Panc1 (cell line): ENCODE results near the gene CEBPZ. TPM values are rescaled to one million over a fixed set of nuclear protein-coding genes. Genes with fewer than 3 reads are reported as not detected.

Experiments used
- ATAC-seq: fragments of 200-7000 bp; cut with Tn5 transposase; 2 replicates; pipeline ENCODE4 v1.9.1; 2020; ENCODE audit warnings: mild to moderate bottlenecking, moderate library complexity
- BruUV-seq: library from RNA; stranded (reverse); fragments of 400-500 nt; replicated peaks from 2 replicates; lab custom pipeline; 2021; lab: Mats Ljungman, UMichigan
- CTCF ChIA-PET: fragments of 300-600 bp; sonication (Branson Sonifier 250); formaldehyde crosslinking; loops from one replicate; lab custom pipeline; 2022; ENCODE audit warnings: antibody characterized with exemption; lab: Charles Lee
- POLR2A ChIA-PET: fragments of 300-600 bp; sonication (Branson Sonifier 250); formaldehyde crosslinking; loops from one replicate; lab custom pipeline; 2022; ENCODE audit warnings: antibody characterized with exemption; lab: Charles Lee
- DNase-seq: peaks from one replicate; pipeline ENCODE4 v3.0.0-alpha.2; 2010; ENCODE audit warnings: low read depth, low spot score
- H3K27ac ChIP-seq: 2 replicates; pipeline ENCODE4 v1.5.1; 2011; ENCODE audit warnings: mild to moderate bottlenecking, low read length, inconsistent platforms
- H3K27me3 ChIP-seq: fragments of 200-500 bp; sonication (Bioruptor generic); 2 replicates; pipeline ENCODE4 v1.6.0; 2014; ENCODE audit warnings: low read length, inconsistent platforms; ENCODE audit not compliant: control insufficient read depth, insufficient read depth
- H3K36me3 ChIP-seq: fragments of 200-500 bp; sonication (Bioruptor generic); 2 replicates; pipeline ENCODE4 v1.5.1; 2014; ENCODE audit warnings: inconsistent platforms, mild to moderate bottlenecking, low read length, moderate library complexity; ENCODE audit not compliant: control insufficient read depth, insufficient read depth
- H3K4me1 ChIP-seq: 2 replicates; pipeline ENCODE4 v1.5.1; 2011; ENCODE audit warnings: inconsistent platforms, mild to moderate bottlenecking, low read length, moderate library complexity; ENCODE audit not compliant: control insufficient read depth, insufficient read depth
- H3K4me3 ChIP-seq, 2 experiments: 2 replicates each; pipeline ENCODE4 v1.5.1; 2011 to 2012; ENCODE audit warnings: low read depth in 2 of 2, low read length in 2 of 2, mild to moderate bottlenecking in 2 of 2, inconsistent platforms in 1 of 2, moderate library complexity in 1 of 2
- H3K9me3 ChIP-seq: fragments of 200-500 bp; sonication (Bioruptor generic); 2 replicates; pipeline ENCODE4 v1.5.1; 2014; ENCODE audit warnings: low read depth, mild to moderate bottlenecking, inconsistent platforms, low read length, moderate library complexity; ENCODE audit not compliant: control insufficient read depth, insufficient read depth
- CTCF ChIP-seq: fragments of 450-650 bp; IDR thresholded peaks from 2 replicates; pipeline ENCODE4 v1.5.1; 2017; ENCODE audit warnings: mild to moderate bottlenecking
- POLR2AphosphoS5 ChIP-seq: IDR thresholded peaks from 2 replicates; pipeline ENCODE4 v1.6.1; 2012; ENCODE audit warnings: mild to moderate bottlenecking, low read depth, low read length, moderate library complexity
- SIN3A ChIP-seq: IDR thresholded peaks from 2 replicates; pipeline ENCODE4 v1.6.1; 2012; ENCODE audit warnings: low read depth, mild to moderate bottlenecking, low read length, moderate library complexity, borderline replicate concordance; ENCODE audit not compliant: insufficient read depth
- TCF7L2 ChIP-seq: IDR thresholded peaks from 2 replicates; pipeline ENCODE4 v1.6.1; 2011; ENCODE audit warnings: mild to moderate bottlenecking, low read depth, low read length, inconsistent platforms
- in situ Hi-C: cut with HindIII; loops from 2 replicates; pipeline ENCODE4 v1.10.0; 2016; ENCODE audit warnings: low sequenced_read_pairs, low pct_unique_long_range_greater_than_20kb
- intact Hi-C: fragments of 100-400 bp; cut with micrococcal nuclease; formaldehyde crosslinking; loops from one replicate; pipeline ENCODE4 v1.10.0; 2022; ENCODE audit not compliant: unreplicated experiment
- total RNA-seq: library from RNA; stranded (reverse); gene quantifications from one replicate; pipeline ENCODE4 v1.2.1, GENCODE V29; 2021; ENCODE audit not compliant: unreplicated experiment
- TF ChIP-seq, protein P1 (sequence below), 2 experiments: IDR thresholded peaks; 2 replicates each; pipeline ENCODE4 v1.6.1; 2011 to 2012; ENCODE audit warnings: low read depth in 2 of 2, control low read depth in 1 of 2, low read length in 1 of 2, mild to moderate bottlenecking in 1 of 2, moderate library complexity in 1 of 2; ENCODE audit not compliant: insufficient read depth in 1 of 2

The CEBPZ gene
- total RNA-seq, 1 experiment from 2014 or later = 63.8 TPM

GRCh38 chr2:37171624-37171950 is 59.8 kb downstream of the CEBPZ start:
- ATAC-seq = no peak
- TF ChIP-seq POLR2AphosphoS5 (no peak), TCF7L2 (no peak), SIN3A (no peak)
- TF ChIP-seq, protein P1, sequence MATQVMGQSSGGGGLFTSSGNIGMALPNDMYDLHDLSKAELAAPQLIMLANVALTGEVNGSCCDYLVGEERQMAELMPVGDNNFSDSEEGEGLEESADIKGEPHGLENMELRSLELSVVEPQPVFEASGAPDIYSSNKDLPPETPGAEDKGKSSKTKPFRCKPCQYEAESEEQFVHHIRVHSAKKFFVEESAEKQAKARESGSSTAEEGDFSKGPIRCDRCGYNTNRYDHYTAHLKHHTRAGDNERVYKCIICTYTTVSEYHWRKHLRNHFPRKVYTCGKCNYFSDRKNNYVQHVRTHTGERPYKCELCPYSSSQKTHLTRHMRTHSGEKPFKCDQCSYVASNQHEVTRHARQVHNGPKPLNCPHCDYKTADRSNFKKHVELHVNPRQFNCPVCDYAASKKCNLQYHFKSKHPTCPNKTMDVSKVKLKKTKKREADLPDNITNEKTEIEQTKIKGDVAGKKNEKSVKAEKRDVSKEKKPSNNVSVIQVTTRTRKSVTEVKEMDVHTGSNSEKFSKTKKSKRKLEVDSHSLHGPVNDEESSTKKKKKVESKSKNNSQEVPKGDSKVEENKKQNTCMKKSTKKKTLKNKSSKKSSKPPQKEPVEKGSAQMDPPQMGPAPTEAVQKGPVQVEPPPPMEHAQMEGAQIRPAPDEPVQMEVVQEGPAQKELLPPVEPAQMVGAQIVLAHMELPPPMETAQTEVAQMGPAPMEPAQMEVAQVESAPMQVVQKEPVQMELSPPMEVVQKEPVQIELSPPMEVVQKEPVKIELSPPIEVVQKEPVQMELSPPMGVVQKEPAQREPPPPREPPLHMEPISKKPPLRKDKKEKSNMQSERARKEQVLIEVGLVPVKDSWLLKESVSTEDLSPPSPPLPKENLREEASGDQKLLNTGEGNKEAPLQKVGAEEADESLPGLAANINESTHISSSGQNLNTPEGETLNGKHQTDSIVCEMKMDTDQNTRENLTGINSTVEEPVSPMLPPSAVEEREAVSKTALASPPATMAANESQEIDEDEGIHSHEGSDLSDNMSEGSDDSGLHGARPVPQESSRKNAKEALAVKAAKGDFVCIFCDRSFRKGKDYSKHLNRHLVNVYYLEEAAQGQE (IDR thresholded peaks at IDR 0.05; ENCODE audit: insufficient read depth in 1 of 2, low read depth in 2 of 2, low read length in 1 of 2) = no peak
- no peaks in the 10 kb centered on the region for H3K36me3 ChIP-seq
- no peak for DNase-seq
- POLR2A ChIA-PET = no interaction called here
- no peaks in the 10 kb centered on the region for H3K27me3 ChIP-seq
- BruUV-seq = no TSS peak
- no peaks in the 10 kb centered on the region for H3K4me1 ChIP-seq
- intact Hi-C loops = no loop called here
- H3K4me3 ChIP-seq = no peak overlapping the region
- no peaks in the 10 kb centered on the region for H3K9me3 ChIP-seq
- no peak overlapping the region for H3K27ac ChIP-seq
- in situ Hi-C loops = no loop called here
- CTCF ChIA-PET = no interaction called here

DNA sequence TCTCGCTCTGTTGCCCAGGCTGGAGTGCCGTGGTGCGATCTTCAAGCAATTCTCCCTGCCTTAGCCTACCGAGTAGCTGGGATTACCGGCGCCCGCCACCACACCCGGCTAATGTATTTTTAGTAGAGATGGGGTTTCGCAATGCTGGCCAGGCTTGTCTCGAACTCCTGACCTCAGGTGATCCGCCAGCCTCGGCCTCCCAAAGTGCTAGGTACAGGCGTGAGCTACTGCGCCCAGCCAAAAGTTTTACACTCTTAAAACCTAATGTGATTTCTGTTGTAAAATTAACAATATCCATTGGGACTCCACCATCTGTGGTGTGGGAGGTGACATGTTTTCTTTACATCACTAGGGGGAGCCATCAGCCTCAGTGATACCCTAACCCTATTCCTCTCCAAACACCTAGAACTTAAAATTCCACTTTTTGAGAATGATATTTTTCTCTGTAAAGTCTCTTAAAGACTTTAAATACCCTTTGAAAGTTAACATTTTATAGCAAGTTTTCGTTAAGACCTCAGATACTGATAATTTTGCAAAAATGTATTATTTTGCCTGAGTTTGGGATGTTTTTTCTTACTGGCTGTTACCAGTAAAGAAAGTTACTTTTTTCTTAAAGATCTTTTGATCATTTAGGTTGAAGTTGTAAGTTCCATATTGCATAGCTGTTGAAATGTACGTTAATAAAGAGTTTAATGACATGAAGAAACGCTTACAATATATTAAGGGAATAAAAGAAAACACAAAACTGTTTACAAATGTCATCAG is 63.0 kb downstream of the CEBPZ start:
- Histone ChIP-seq H3K4me1 (no peaks in the 10 kb centered on the region), H3K27ac (no peak overlapping the region), H3K4me3 (peak overlapping the region in 1 of 2 experiments; percentile 24; a peak in 2 of 4 replicates), H3K36me3 (no peaks in the 10 kb centered on the region), H3K9me3 (peaks cover 9% of the 10 kb centered on the region; the same call in 1 of the 2 replicates), H3K27me3 (no peaks in the 10 kb centered on the region)
- no TSS peak for BruUV-seq
- DNase-seq = peak; percentile 45
- ChIA-PET POLR2A (interaction anchor here (0.7 kb wide), 1 partner anchor 63 kb away, joined by 3 read pairs; no protein-coding TSS in a partner anchor), CTCF (interaction anchor here (0.7 kb wide), 1 partner anchor 845 kb away, joined by 3 read pairs; no protein-coding TSS in a partner anchor)
- peak; percentile 98 for ATAC-seq
- TF ChIP-seq SIN3A = no peak
- TF ChIP-seq, protein P1 (IDR thresholded peaks at IDR 0.05; ENCODE audit: insufficient read depth in 1 of 2, low read depth in 2 of 2, low read length in 1 of 2) = no peak
- no peak for TF ChIP-seq POLR2AphosphoS5
- peak; percentile 89 for TF ChIP-seq CTCF
- intact Hi-C loops = loop anchor here (10.0 kb wide), 1 partner anchor 66 kb away; the partner anchor contains the start of genes CEBPZ and NDUFAF7
- in situ Hi-C loops = no loop called here
